NT2/D1 (cell line): ENCODE measurements around the gene B3GALT2.

ENCODE experiments used
- SUZ12 ChIP-seq: IDR thresholded peaks from 2 replicates; pipeline ENCODE4 v1.6.1; 2011; ENCODE audit not compliant: insufficient read length, insufficient read depth; ENCODE audit errors: extremely low read depth
- YY1 ChIP-seq: IDR thresholded peaks from 2 replicates; pipeline ENCODE4 v1.6.1; 2011; ENCODE audit not compliant: insufficient read length, insufficient read depth

DNA sequence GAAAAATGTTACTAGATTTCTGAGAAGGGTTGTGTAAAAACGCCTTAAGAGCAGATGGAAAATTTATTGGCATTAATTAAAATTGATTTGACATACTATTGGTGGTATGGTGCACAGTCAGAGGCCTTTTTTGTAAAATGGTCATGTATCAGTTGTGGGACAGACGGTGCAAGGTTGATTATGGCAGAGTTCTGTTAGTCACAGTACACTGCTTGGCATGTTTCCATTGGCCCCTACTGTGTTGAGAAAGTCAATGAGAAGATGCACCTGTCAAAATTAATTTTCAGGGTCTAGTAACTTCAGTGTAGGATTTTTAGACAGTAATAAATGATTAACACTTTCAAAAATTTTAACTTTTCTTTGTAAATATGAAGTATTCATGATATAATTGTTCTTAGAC, 4.4 kb downstream of the B3GALT2 start:
- TF ChIP-seq SUZ12: no peak
- TF ChIP-seq YY1: no peak
